K562 (cell line): ENCODE data around the gene TELO2. TPM values are rescaled to one million over a fixed set of nuclear protein-coding genes. Genes with fewer than 3 reads are reported as not detected.
A peak's percentile ranks its signal among the peaks of the same experiment; 100 is the strongest.

Experiments
- ARID1B ChIP-seq: fragments of 450-650 bp; IDR thresholded peaks from 2 replicates; pipeline ENCODE4 v1.6.1; 2016; ENCODE audit warnings: antibody characterized with exemption, mild to moderate bottlenecking, inconsistent platforms
- BCL6 ChIP-seq: fragments of 250-450 bp; sonication (Bioruptor Pico); IDR thresholded peaks from 2 replicates; pipeline ENCODE4 v1.4.0; 2020
- CXXC5 ChIP-seq: fragments of 250-450 bp; sonication (Bioruptor Pico); IDR thresholded peaks from 2 replicates; pipeline ENCODE4 v1.8.0; 2022; ENCODE audit warnings: inconsistent platforms, mild to moderate bottlenecking, moderate library complexity
- FOXK2 ChIP-seq, 2 experiments: fragments of 450-650 bp; IDR thresholded peaks in 1 of 2; conservative IDR thresholded peaks in 1 of 2; 2 replicates each; pipeline ENCODE4 v1.6.1; 2016; ENCODE audit warnings: low read depth in 2 of 2, mild to moderate bottlenecking in 1 of 2
- GATAD2A ChIP-seq: fragments of 450-650 bp; IDR thresholded peaks from 2 replicates; pipeline ENCODE4 v1.6.1; 2017
- HDGF ChIP-seq: fragments of 450-650 bp; IDR thresholded peaks from 2 replicates; pipeline ENCODE4 v1.6.1; 2016
- ILK ChIP-seq: fragments of 450-650 bp; IDR thresholded peaks from 2 replicates; pipeline ENCODE4 v1.6.1; 2016; ENCODE audit warnings: missing genetic modification characterization, low read depth, mild to moderate bottlenecking, missing compliant biosample characterization, moderate library complexity, borderline replicate concordance
- POLR2AphosphoS5 ChIP-seq: IDR thresholded peaks from 2 replicates; pipeline ENCODE4 v1.6.1; 2011; ENCODE audit warnings: mild to moderate bottlenecking, low read depth, low read length, moderate library complexity; ENCODE audit not compliant: control insufficient read depth, insufficient read depth
- RBM22 ChIP-seq: fragments of 200-400 bp; formaldehyde crosslinking; IDR thresholded peaks from 2 replicates; pipeline ENCODE4 v1.6.1; 2018; ENCODE audit warnings: low read length, low read depth; ENCODE audit not compliant: poor library complexity, severe bottlenecking
- SAFB2 ChIP-seq: fragments of 200-400 bp; formaldehyde crosslinking; IDR thresholded peaks from 2 replicates; pipeline ENCODE4 v1.6.1; 2018; ENCODE audit warnings: borderline replicate concordance, low read length, low read depth, moderate library complexity; ENCODE audit not compliant: severe bottlenecking
- SMARCA4 ChIP-seq: fragments of 450-650 bp; IDR thresholded peaks from 2 replicates; pipeline ENCODE4 v1.6.1; 2016
- TAL1 ChIP-seq: fragments of 450-650 bp; IDR thresholded peaks from 2 replicates; pipeline ENCODE4 v1.6.1; 2016; ENCODE audit warnings: mild to moderate bottlenecking
- TCF7 ChIP-seq: sonication (generic); IDR thresholded peaks from 2 replicates; pipeline ENCODE4 v1.6.1; 2016; ENCODE audit warnings: antibody characterized with exemption, borderline replicate concordance
- TCF7L2 ChIP-seq: fragments of 150-350 bp; IDR thresholded peaks from 2 replicates; pipeline ENCODE4 v1.6.1; 2016; ENCODE audit warnings: low read depth, mild to moderate bottlenecking, low read length, moderate library complexity
- ZNF133 ChIP-seq: fragments of 250-450 bp; sonication (Bioruptor Pico); IDR thresholded peaks from 2 replicates; pipeline ENCODE4 v1.4.0; 2020; ENCODE audit warnings: mild to moderate bottlenecking
- ZNF717 ChIP-seq: fragments of 250-450 bp; sonication (Bioruptor Pico); IDR thresholded peaks from 2 replicates; pipeline ENCODE4 v1.5.0; 2021
- polyA plus RNA-seq, 8 experiments: library from polyadenylated mRNA; depleted of rRNA in 4 of 8; stranded (reverse) in 5 of 8; unstranded in 3 of 8; fragments of >200 nt; fragmentation: Nextera tagmentation in 2 of 8; fragmentation: Illumina TruSeq in 1 of 8; extraction: Ambion mirVana in 2 of 8; extraction: Trizol in 1 of 8; gene quantifications; 2 replicates each; pipeline versions ENCODE4 v1.2.1 to v1.2.3, GENCODE V29; 2011 to 2014; ENCODE audit warnings: inconsistent platforms in 1 of 8, missing spikeins in 1 of 8
- total RNA-seq, 7 experiments: library from RNA; depleted of rRNA in 6 of 7; stranded (reverse); fragments of >200 nt in 6 of 7; fragmentation: Illumina TruSeq in 2 of 7; extraction: Trizol in 2 of 7; gene quantifications; 2 replicates each; pipeline versions ENCODE4 v1.2.1 to v1.2.3, GENCODE V29; 2011 to 2021; ENCODE audit warnings: low replicate concordance in 1 of 7
- TF ChIP-seq, protein P1 (sequence below): fragments of 450-650 bp; IDR thresholded peaks from 2 replicates; pipeline ENCODE4 v1.7.0; 2016; ENCODE audit warnings: borderline replicate concordance
- TF ChIP-seq, protein P2 (sequence below): fragments of 250-450 bp; sonication (Bioruptor Pico); IDR thresholded peaks from 2 replicates; pipeline ENCODE4 v1.8.0; 2022; ENCODE audit warnings: moderate library complexity, mild to moderate bottlenecking, inconsistent platforms

TELO2 gene
- total and polyA plus RNA-seq, 9 of the 15 experiments (the other 6 are each of a cell fraction or from before 2014, with no cell fraction given) = 0.51 to 91.8 (median 14.5) TPM

GRCh38 chr16:1472974-1473373, 20.2 kb upstream of the TELO2 start (continued):
- TF ChIP-seq, protein P1, sequence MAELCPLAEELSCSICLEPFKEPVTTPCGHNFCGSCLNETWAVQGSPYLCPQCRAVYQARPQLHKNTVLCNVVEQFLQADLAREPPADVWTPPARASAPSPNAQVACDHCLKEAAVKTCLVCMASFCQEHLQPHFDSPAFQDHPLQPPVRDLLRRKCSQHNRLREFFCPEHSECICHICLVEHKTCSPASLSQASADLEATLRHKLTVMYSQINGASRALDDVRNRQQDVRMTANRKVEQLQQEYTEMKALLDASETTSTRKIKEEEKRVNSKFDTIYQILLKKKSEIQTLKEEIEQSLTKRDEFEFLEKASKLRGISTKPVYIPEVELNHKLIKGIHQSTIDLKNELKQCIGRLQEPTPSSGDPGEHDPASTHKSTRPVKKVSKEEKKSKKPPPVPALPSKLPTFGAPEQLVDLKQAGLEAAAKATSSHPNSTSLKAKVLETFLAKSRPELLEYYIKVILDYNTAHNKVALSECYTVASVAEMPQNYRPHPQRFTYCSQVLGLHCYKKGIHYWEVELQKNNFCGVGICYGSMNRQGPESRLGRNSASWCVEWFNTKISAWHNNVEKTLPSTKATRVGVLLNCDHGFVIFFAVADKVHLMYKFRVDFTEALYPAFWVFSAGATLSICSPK = 0 out of 2 replicates have a peak, but pooled peaks have one; percentile 69
- TF ChIP-seq ZNF133 (no peak), TCF7 (peak; percentile 96), HDGF (peak; percentile 75), FOXK2 (conservative IDR thresholded peaks at IDR 0.05 in 1 of 2, IDR thresholded peaks at IDR 0.05 in 1 of 2; ENCODE audit: low read depth in 2 of 2) (0 out of 4 replicates have a peak, but pooled peaks of 1 of the 2 experiments have one; percentile 22), TCF7L2 (peak; percentile 44; the same call in 1 of the 2 replicates), CXXC5 (0 out of 2 replicates have a peak, but pooled peaks have one; percentile 16), TAL1 (peak; percentile 73), ILK (tag) (no peak), ZNF717 (no peak), RBM22 (no peak), SMARCA4 (peak; percentile 57; the same call in 1 of the 2 replicates), GATAD2A (peak; percentile 97), POLR2AphosphoS5 (peak; percentile 53; the same call in 1 of the 2 replicates), ARID1B (peak; percentile 84), SAFB2 (no peak), BCL6 (no peak)
- TF ChIP-seq, protein P2, sequence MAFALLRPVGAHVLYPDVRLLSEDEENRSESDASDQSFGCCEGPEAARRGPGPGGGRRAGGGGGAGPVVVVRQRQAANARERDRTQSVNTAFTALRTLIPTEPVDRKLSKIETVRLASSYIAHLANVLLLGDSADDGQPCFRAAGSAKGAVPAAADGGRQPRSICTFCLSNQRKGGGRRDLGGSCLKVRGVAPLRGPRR = no peak
